GM12875 (cell line): Measurements from ENCODE around the gene TMEM178B.
"Not testable (repeated sequence)": the region's sequence is repeated elsewhere in the genome, so short reads cannot be mapped to it uniquely, and the experiment has no call there.

Experiments used
- H3K4me3 ChIP-seq: one replicate; pipeline ENCODE4 v1.5.1; 2011; ENCODE audit warnings: low read depth, low read length, control low read depth
- TF ChIP-seq, protein P1 (sequence below): IDR thresholded peaks from 2 replicates; pipeline ENCODE4 v1.5.1; 2011; ENCODE audit warnings: low read depth, mild to moderate bottlenecking, control low read depth, inconsistent platforms, low read length, moderate library complexity, borderline replicate concordance; ENCODE audit not compliant: insufficient read depth

TMEM178B gene

DNA sequence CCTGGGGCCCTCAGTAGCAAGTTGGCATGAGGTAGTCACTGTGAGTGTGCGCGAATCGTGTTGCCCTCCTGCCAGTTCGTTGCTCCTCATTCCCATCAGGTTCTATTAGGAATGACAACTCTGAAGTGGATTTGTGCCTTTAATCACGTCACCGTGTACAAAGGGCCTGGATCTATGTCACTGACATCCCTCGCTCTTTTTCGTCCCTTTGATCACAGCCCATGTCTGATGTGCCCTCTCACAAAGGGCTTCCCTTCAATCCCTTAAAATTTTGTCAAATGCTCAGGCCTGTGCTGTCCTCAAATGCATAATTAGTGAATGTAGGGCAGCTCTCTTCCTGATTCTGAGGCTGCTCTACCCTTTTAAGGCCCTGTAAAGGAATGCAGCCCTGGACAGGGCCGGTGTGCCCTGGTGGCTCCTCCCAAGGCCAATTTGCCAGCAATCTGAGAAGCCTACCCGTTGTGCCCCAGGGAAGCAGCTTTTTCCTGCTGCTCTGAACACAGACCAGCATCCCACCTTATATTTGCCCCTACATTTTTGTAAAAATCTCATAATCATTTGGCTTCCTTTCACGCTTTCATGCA lies 93.6 kb downstream of the TMEM178B start:
- H3K4me3 ChIP-seq = no peak overlapping the region
- TF ChIP-seq, protein P1, sequence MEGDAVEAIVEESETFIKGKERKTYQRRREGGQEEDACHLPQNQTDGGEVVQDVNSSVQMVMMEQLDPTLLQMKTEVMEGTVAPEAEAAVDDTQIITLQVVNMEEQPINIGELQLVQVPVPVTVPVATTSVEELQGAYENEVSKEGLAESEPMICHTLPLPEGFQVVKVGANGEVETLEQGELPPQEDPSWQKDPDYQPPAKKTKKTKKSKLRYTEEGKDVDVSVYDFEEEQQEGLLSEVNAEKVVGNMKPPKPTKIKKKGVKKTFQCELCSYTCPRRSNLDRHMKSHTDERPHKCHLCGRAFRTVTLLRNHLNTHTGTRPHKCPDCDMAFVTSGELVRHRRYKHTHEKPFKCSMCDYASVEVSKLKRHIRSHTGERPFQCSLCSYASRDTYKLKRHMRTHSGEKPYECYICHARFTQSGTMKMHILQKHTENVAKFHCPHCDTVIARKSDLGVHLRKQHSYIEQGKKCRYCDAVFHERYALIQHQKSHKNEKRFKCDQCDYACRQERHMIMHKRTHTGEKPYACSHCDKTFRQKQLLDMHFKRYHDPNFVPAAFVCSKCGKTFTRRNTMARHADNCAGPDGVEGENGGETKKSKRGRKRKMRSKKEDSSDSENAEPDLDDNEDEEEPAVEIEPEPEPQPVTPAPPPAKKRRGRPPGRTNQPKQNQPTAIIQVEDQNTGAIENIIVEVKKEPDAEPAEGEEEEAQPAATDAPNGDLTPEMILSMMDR = no peak

DNA sequence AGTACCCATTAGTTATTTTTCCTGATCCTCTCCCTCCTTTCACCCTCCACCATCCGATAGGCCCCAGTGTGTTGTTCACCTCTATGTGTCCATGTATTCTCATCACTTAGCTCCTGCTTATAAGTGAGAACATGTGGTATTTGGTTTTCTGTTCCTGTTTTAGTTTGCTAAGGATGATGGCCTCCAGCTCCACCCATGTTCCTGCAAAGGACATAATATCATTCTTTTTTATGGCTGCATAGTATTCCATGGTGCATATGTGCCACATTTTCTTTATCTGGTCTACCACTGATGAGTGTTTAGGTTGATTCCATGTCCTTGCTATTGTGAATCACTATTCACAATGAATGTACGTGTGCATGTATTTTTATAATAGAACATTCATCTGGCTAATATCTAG lies 95.3 kb downstream of the TMEM178B start:
- not testable (repeated sequence) for H3K4me3 ChIP-seq

DNA sequence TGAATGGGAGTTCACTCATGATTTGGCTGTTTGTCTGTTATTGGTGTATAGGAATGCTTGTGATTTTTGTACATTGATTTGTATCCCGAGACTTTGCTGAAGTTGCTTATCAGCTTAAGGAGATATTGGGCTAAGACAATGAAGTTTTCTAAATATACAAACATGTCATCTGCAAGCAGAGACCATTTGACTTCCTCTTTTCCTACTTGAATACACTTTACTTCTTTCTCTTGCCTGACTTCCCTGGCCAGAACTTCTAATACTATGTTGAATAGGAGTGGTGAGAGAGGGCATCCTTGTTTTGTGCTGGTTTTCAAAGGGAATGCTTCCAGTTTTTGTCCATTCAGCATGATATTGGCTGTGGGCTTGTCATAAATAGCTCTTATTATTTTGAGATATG lies 101.9 kb downstream of the TMEM178B start:
- H3K4me3 ChIP-seq = not testable (repeated sequence)

DNA sequence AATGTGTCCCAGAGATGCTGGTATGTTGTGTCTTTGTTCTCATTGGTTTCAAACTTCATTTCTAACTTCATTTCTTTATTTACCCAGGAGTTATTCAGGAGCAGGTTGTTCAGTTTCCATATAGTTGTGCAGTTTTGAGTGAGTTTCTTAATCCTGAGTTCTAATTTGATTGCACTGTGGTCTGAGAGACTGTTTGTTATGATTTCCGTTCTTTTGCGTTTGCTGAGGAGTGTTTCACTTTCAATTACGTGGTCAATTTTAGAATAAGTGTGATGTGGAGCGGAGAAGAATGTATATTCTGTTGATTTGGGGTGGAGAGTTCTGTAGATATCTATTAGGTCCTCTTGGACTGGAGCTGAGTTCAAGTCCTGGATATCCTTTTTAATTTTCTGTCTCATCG lies 103.3 kb downstream of the TMEM178B start:
- H3K4me3 ChIP-seq = not testable (repeated sequence)

DNA sequence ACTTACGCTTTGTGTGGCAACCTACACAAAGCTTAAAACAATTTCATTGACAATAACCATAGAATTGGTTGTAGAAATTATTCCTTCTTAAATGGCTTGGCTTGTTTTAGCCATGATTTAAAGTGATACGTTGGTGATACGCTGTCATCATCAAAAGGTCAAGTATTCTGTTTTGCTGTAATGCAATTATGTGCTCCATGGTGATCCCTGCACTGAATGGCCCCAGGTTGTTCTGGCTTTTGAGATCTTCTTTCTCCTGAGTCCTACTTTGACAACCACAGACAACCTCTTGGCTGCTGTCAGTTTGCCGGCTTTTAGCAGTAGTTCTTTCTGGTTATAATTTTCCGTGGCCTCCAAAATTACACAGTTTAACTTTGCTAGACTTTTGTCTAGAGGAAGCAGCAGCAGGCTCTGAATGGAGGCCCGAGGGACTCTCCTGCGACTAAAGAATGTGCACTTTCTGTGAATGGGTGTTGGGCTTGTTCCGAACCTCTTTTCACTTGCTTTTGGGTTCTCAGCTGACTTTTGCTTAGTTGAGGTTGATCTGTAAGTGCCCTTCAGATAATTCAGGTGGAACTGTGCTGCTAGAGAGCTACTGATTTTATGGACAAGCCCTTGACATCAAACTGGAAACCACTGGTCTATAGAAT lies 104.7 kb downstream of the TMEM178B start:
- H3K4me3 ChIP-seq = no peak overlapping the region
- TF ChIP-seq, protein P1 = no peak

DNA sequence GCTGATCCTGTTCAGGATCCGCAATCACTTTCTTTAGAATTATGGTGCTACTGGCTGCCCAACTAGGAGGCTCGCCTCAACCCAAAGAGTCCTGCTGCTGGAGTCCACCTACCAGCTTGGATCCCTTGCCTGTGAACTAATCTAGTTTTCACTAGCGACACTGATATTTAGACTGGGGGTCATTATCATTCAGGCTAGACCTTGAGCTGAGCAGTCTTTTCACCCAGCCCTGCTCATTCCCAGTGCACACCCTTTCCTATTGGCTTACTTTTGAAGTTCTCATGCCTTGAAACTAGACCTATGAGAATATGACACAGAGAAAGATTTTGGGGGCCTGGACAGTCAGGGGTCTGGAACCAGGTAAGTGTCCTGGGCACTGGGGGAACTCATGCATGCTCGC lies 107.9 kb downstream of the TMEM178B start:
- TF ChIP-seq, protein P1 = no peak
- H3K4me3 ChIP-seq = no peak overlapping the region

DNA sequence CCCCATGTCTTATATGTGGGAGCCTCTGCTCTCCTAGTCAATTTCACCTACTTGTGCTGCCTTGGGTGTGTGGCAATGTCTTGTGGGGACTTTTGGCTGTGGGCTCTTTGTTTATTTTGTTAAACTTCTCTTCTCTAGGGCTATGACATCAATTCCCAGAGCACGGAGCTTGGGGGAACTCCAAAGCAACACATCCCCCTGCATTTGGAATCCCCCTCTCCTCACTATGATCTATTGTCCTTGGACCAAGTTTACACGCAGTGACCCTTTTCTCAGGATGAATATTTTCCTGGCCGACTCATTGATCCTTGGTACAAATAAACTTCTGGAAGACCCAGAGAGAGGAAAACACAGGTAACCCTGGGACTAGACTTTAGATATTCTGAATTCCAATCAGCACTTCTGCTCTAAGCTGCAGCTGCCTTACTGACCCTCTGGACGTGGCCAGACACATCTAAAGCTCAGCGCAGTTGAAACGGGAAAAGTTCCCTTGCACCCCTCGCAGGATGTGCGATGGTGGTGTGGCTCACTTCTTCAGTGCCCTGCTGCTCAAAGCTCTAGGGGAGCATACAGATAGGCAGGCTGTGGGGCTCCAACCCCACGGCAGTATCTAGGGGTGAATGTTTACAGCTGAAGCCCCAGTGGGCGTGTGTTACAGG lies 110.8 kb downstream of the TMEM178B start:
- no peak overlapping the region for H3K4me3 ChIP-seq
- TF ChIP-seq, protein P1 = no peak

DNA sequence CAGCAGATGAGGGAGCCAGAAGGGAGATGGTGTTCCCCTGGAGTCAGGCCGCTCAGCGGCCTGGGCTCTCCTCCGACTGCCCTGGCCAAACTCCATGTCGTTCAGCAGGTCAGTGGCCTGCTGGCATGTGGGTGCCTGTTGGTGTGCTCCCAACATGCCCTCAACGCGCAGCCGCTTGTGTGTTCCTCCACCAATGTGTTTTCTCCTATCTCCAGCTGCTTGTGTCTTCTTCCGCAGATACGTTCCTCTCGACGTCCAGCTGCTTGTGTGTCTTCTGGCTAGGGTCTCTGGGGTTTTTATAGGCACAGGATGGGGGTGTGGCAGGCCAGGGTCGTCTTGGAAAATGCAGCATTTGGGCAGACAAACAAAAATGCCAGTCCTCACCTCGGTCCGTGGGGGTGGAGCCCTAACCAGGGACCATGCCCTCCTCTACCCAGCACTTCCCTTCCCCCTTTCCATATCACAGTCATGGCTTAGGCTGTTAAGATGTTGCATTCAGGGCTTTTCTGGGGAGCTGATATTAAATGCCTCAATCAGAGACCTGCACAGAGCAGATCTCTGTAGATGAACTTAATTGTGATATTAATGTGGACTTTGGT lies 111.6 kb downstream of the TMEM178B start:
- TF ChIP-seq, protein P1 = no peak
- no peak overlapping the region for H3K4me3 ChIP-seq

DNA sequence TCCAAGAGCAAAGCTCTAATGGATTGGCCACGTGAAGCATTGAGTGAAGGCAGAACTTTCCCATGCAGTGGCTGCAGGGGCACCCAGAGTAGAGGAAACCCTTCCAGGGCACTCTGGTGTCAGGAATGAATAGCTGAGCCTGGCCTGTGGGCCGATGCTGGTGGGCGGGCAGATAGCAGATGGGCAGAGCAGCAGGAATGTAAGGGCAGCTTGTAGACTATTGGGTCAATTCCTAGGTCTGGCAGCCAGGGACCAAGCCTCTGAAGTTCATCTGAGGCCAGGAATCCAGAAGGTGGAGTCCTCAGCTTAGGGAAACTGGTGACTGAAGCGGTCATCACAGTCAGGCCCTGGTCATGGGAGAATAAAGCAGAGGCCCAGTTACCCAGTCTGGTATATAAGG lies 115.4 kb downstream of the TMEM178B start:
- H3K4me3 ChIP-seq = no peak overlapping the region
- TF ChIP-seq, protein P1 = no peak
